GM18519 (cell line): Measurements from ENCODE around the gene EEFSEC.

Experiments
- ATAC-seq: cut with Tn5 transposase; IDR thresholded peaks from one replicate; pipeline ENCODE4 v1.9.1; 2021; ENCODE audit warnings: mild to moderate bottlenecking, moderate library complexity; ENCODE audit not compliant: unreplicated experiment, low FRiP score

The EEFSEC gene

DNA sequence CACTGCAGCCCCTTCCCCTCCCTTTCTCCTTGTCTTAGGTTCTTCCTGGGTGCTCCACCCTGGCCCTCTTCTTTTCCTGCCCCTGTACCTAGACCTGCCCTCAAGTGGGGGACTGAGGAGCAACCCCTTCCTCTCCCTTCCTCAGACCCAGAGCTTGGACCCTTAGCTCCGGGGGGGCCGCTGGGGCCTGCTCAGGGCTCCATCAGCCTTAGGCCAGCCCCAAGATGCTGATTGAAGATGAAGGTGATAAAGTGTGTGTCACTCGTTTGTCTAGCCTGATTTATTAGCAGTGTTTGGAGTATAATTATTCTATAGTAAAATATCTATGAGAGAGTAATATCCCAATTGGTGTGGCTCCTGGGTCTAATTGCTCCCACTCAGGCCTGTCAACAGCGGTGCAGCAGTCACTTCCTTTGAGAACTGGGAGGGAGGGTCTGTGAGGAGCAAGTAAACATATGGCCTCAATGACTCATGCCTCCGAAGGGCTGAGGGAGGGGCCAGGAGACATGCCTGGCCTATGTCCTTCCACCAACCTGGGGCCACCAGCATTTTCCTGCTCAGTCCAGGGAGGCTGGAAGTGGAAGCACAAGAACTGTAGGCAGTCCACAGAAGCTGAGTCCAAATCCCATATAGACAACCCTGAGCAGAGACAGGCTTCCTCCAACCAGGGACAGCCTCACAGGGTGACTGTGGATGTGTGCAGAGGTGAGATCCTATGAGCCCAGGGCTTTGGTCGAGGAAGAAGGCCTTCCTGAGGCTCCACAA lies 190.2 kb downstream of the EEFSEC start:
- no peak for ATAC-seq

GRCh38 chr3:128344052-128344735 lies 190.9 kb downstream of the EEFSEC start:
- no peak for ATAC-seq

DNA sequence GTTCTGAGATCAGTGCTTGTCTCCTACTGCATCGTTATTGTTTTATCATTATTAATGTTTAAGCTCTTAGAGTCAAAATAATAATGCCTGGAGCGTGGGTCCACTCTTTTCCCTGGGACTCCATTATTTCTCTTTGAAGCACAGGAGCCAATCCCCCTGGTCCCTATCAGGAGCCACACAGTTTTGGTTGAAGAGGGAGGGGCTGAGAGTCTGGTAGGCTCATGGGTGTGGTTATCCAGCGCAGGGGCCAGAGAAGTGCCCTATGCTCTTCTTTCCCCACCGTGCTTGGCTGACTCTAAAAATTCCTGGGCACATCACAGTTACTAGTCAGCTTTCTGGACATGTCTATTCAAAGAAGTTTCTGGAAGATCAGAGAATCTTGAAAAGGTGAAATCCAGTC lies 191.9 kb downstream of the EEFSEC start:
- ATAC-seq = no peak

DNA sequence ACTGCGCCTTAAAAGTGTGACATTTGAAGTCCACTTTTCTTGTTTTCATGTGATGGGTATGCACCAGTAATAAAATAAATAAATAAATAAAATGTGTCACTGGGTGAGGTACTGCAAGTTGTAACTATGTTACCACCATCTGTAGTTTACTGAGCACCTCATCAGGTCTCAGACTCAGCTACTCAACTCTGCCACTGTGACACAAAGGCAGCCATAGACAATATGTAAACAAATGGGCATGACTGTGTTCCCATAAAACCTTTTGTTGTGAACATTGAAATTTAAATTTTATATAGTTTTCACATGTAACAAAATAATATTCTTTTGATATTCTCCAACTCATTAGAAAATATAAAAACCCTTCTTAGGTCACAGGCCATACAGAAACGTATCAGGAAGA lies 193.3 kb downstream of the EEFSEC start:
- no peak for ATAC-seq

DNA sequence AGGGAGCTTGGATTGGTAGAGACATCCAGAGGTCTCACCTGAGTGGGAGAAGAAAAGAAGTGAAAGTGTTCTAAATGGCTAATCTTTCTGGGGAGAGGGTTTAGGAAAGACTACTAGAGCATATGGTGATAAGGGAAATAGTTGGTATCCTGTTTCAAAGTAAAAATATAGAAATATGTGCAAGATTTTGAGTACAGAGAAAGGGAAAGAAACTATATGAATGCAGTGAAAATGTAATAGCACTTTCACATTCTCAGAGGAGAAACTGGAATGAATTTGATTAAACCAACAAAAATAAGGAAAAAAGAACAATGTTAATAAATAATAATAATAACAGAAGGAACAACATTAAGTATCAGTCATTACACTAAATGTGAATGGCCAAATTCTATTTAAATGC lies 194.0 kb downstream of the EEFSEC start:
- no peak for ATAC-seq

DNA sequence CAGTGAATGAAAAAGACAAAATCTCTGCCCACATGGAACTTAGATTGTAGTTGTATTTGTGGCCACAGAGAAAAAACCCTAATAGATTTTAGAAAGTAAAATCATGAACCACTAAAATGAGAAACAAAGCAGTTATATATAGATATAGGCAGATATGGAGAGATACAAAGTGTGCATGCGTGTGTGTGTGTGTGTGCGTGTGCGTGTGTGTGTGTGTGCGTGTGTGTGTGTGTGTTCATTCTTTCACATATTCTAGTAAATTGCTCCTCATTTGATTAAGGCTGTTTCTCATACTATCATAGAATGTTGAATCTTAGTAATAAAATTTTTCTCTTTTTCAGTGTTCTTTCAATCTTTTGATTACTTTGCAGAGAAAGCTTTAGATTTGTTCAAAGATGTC lies 194.8 kb downstream of the EEFSEC start:
- ATAC-seq = no peak

- no peak for ATAC-seq
Observed at GRCh38 chr3:128348805-128349531, 195.7 kb downstream of the EEFSEC start.

DNA sequence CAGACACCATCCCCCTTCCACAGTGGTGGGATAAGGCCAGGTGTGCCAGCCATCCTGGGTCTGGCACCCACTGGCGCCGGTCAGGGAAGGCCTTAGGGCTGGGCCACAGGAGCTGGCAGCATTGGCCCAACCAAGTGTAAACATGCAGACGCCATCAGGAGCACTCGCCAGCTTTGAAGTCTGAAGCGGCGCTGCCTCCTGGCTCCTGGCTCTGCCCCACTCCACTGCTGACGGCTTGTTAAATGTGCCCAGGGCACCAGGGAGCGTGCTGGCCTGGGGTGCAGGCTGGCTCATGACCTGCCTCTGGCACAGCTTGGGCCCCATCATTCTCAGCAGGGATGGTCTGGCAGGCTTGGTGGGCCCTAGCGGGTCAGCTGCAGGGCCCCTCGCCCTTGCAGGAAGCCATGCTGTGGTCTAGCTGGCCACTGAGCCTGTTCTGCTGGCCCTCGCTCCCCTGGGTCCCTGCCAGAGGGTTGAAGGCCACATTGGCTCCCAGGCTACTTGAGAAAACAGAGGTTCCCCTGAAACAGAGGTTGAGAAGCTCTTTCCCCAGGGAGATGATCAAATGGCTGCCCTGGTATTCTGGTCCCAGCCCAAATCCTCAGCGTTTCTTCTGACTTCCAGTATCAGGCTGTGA lies 196.8 kb downstream of the EEFSEC start:
- no peak for ATAC-seq

- ATAC-seq = no peak
Observed at GRCh38 chr3:128351546-128351945, 198.3 kb downstream of the EEFSEC start.

DNA sequence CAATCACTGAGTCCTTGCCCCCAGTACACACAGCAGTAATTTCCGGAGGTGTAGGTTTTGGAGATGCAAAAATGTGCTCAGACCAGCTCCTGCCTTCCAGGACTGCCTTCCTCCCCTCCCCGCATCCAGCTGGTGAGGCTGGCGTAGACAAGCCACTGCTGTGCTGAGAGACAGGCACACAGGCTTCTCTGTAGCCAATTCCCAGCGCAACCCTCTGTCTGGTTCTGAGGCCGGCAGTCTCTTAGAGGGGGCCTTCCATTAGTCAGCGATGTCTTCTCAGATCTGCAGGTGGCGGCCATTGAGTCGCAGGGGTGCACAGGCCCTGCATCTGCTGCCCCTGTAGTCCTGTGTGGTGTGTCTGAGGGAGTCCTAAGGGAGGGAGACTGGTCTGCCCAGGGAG lies 199.0 kb downstream of the EEFSEC start:
- ATAC-seq = no peak

GRCh38 chr3:128353361-128353965 lies 200.2 kb downstream of the EEFSEC start:
- ATAC-seq = no peak

GRCh38 chr3:128353991-128354687 lies 200.9 kb downstream of the EEFSEC start:
- ATAC-seq = no peak

DNA sequence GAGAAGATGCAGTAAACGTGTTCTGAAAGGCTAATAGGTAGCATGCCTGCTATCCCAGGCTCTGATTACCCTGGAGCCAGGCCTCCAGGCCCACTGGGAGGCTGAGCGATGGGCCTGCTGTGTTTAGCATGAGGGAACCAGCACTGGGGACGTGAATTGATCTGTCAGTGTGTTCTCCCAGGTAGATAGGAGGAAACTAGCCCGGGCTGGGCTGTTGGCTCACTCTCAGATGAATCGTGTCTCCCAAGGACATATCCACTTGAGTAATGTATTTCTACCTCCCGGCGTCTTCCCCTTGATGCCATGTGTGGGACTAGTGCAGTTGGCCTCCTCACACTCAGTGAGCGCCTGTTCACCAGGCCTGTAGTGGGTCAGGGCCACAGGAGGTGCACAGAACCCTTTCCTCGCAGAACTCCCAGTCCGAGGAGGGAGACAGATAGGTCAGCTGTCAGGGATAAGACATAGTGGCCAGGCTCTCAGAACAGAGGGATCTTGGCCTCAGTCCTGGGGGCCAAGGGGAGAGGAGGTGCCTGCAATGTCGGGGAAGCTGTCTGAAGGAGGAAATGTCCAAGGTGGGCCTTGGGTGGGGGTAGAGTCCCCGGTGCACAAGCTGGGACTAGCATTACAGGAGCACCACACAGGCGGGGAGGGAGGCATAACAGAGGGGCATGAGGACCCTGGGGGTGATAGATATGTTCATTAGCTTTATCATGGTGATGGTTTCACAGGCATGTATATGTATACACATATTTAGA lies 201.7 kb downstream of the EEFSEC start:
- ATAC-seq = no peak

DNA sequence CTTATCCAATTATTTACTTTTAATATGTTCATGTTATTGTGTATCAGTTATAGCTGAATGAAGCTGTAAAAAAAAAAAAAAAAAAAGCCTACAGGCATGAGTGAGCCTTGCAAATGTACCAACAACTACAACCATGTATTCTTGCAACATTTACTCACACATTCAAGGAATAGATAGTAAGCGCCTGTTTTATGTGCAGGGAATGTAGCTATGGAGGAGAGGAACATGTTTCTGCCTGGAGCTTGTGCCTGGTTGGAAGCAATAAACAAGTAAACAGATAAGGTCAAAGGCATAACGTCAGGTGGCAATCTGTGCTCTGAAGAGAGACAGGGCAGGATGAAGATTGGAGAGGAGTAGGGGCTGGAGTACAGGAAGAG lies 202.2 kb downstream of the EEFSEC start:
- no peak for ATAC-seq

DNA sequence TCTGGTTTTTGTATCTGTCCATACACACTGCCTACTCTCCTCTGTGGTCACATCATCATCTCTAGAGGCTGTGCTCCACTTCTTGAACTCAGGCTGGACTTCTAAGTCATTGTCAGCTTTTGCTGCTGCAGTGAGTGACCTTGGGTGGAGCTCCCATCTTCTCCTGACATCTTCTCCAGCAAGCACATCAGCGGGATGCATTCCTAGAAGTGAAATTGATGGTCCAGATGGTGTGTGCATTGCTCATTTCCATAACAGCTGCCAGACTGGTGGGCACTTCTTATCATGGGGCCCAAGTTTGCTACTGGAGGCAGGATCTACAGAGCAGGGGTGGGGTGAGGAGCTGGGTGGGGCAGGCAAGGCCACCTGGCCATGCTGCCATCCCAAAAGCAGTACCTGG lies 203.5 kb downstream of the EEFSEC start:
- ATAC-seq = no peak

GRCh38 chr3:128357538-128357937 lies 204.3 kb downstream of the EEFSEC start:
- no peak for ATAC-seq

DNA sequence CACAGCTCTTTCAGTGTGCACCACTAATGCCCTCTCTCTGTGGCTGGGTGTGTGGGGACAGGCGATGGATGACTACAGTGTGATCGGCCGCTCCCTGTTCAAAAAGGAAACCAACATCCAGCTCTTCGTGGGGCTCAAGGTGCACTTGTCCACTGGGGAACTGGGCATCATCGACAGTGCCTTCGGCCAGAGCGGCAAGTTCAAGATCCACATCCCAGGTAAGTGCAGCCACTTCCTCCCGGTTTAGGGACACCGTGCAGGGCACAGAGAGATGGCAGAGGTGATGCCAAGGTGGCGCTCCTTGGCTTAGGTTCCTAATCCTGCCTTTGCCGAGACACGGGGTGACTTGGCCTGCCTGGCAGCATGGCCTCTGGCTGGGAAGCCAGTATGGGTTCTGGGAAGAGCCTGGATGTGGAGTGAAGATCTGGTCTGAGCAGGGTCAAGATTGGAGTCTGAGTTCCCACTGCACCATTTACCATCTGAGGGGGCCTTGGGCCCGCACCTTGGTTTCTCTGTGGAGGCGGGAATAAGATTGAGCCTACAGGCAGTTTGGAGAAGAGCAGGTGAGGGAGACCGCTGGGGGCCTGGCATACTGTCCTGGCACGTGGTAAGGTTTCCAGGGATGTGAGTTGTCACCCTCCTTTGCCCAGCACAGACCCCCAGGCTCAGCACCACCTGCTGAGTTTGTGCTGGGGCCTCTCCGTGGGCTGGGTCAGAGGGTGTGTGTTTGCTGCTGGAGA lies 205.0 kb downstream of the EEFSEC start:
- no peak for ATAC-seq

DNA sequence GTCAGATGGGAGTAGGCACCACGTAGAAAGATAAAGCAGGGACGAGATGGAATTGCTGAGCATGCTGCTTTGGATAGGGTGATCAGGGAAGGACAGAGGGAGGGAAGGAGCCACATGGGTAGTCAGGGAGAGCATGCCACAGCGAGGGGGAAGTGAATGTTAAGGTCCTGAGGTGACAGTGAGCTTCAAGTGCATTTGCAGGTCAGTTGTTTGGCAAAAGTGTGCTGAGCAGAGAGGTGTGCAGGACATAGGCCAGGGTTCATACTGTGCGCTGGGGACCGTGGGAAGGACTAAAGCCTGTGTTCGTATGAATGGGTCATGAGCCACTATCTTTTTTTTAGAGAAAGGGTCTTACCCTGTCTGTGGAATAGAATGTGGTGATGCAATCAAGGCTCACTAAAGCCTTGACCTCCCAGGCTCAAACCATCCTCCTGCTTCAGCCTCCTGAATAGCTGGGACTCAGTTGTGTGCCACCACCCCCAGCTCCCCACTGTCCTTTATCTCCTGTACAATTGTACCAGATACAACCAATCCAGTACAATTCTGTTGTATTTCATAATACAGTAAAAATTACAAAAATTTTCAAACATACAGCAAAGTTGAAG lies 205.9 kb downstream of the EEFSEC start:
- ATAC-seq = no peak
